Mucosa of descending colon (tissue), 3 donors: ENCODE data around the gene GCSAM. TPM values are rescaled to one million over a fixed set of nuclear protein-coding genes. Genes with fewer than 3 reads are reported as not detected.
A peak's percentile ranks its signal among the peaks of the same experiment; 100 is the strongest.

Experiments
- ATAC-seq: fragments of 200-7000 bp; cut with Tn5 transposase; one replicate; pipeline ENCODE4 v1.9.1; 2020; ENCODE audit warnings: mild to moderate bottlenecking, moderate library complexity
- DNase-seq, 3 donors: peaks; one replicate each; pipeline ENCODE4 v3.0.0-alpha.2; 2020
- H3K36me3 ChIP-seq: fragments of 200-600 bp; one replicate; pipeline ENCODE4 v1.8.0; 2021; ENCODE audit warnings: low read depth, mild to moderate bottlenecking
- H3K4me1 ChIP-seq: fragments of 200-600 bp; one replicate; pipeline ENCODE4 v1.8.0; 2021; ENCODE audit warnings: low read depth, mild to moderate bottlenecking
- H3K4me3 ChIP-seq: fragments of 200-600 bp; one replicate; pipeline ENCODE4 v1.8.0; 2021; ENCODE audit warnings: mild to moderate bottlenecking
- H3K9me3 ChIP-seq: fragments of 200-600 bp; one replicate; pipeline ENCODE4 v1.8.0; 2021; ENCODE audit warnings: mild to moderate bottlenecking
- CTCF ChIP-seq: fragments of 200-600 bp; IDR thresholded peaks from one replicate; pipeline ENCODE4 v1.8.0; 2022; ENCODE audit warnings: antibody characterized with exemption, mild to moderate bottlenecking
- intact Hi-C, 2 donors: fragments of 100-400 bp; cut with DNase I in 1 of 2; cut with micrococcal nuclease in 1 of 2; formaldehyde crosslinking; loops; one replicate each; pipeline versions ENCODE4 v1.11.0 to v1.11.1; 2022; cut with DNase I, micrococcal nuclease
- total RNA-seq, 3 donors: library from RNA; stranded (reverse); fragmentation: NEBNext Ultra II Directional in 2 of 3; extraction: Animal tissue kit (Norgen Biotek cat#: 25700) in 2 of 3; gene quantifications; one replicate each; pipeline versions ENCODE4 v1.2.1 to v1.2.4, GENCODE V29; 2021 to 2023
- donor health status: DM: no; HTN: no; CAD: no; lungs with moderate emphysema.
- donor health status: DM: no; HTN: no; CAD: no.
- donor health status: DM: no; HTN: yes; CAD: no.

Gene GCSAM
- total RNA-seq, 3 donors from 2014 or later = 0.36 to 0.41 TPM; not detected in 1

GRCh38 chr3:112090887-112091586 lies 42.0 kb downstream of the GCSAM start:
- Histone ChIP-seq H3K36me3 (no peaks in the 10 kb centered on the region), H3K4me1 (peaks cover 43% of the 10 kb centered on the region), H3K9me3 (no peaks in the 10 kb centered on the region), H3K4me3 (no peak overlapping the region)
- peak; percentile 50 for ATAC-seq
- intact Hi-C loops = no loop called here
- TF ChIP-seq CTCF = no peak
- DNase-seq = peak in 2 of 3 donors; percentile 45 to 53

- peak in 1 of 3 donors; percentile 59 for DNase-seq
- intact Hi-C loops = no loop called here
Observed at GRCh38 chr3:112089956-112090886, 42.8 kb downstream of the GCSAM start.

GRCh38 chr3:112088944-112089343 lies 44.1 kb downstream of the GCSAM start:
- Histone ChIP-seq H3K4me3 (no peak overlapping the region), H3K9me3 (no peaks in the 10 kb centered on the region), H3K36me3 (no peaks in the 10 kb centered on the region), H3K4me1 (peaks cover 49% of the 10 kb centered on the region)
- DNase-seq (no peak), ATAC-seq (no peak)
- intact Hi-C loops = no loop called here
- no peak for TF ChIP-seq CTCF

More at GRCh38 chr3:112089956-112090886, 42.8 kb downstream of the GCSAM start:
- Histone ChIP-seq H3K4me3 (no peak overlapping the region), H3K36me3 (no peaks in the 10 kb centered on the region), H3K4me1 (peaks cover 45% of the 10 kb centered on the region), H3K9me3 (no peaks in the 10 kb centered on the region)
- TF ChIP-seq CTCF = no peak
- peak; percentile 51 for ATAC-seq

DNA sequence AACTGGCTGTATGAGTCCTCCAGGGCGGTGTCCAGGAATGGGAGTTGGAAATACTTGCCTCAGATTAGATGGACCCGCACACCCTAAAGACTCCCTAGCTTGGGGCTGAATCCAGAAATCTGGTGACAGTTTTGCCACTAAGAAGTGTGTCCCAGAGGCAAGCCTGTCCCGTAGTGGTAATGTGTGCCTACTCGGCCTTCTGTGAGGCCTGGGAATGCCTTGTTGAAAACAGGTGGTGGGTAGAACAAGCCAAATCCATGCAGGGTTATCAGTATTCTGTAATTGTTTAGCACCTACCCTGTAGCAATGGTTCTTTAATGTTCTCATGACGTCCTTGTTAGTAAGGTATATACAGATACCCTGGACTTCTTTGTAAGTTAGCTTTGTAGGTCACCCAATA lies 45.3 kb downstream of the GCSAM start:
- intact Hi-C loops = no loop called here
- no peak for TF ChIP-seq CTCF
- DNase-seq (peak in 1 of 3 donors; percentile 33), ATAC-seq (no peak)
- Histone ChIP-seq H3K4me1 (peaks cover 44% of the 10 kb centered on the region), H3K36me3 (no peaks in the 10 kb centered on the region), H3K9me3 (no peaks in the 10 kb centered on the region), H3K4me3 (no peak overlapping the region)

- DNase-seq (peak in 1 of 3 donors; percentile 48), ATAC-seq (no peak)
- Histone ChIP-seq H3K9me3 (no peaks in the 10 kb centered on the region), H3K4me3 (peak overlapping the region; percentile 29), H3K36me3 (no peaks in the 10 kb centered on the region), H3K4me1 (peaks cover 37% of the 10 kb centered on the region)
- no peak for TF ChIP-seq CTCF
- intact Hi-C loops = no loop called here
Observed at GRCh38 chr3:112086875-112087524, 46.0 kb downstream of the GCSAM start.
